Measurements from ENCODE around the gene IRF9. TPM values are rescaled to one million over a fixed set of nuclear protein-coding genes. Genes with fewer than 3 reads are reported as not detected.
A peak's percentile ranks its signal among the peaks of the same experiment; 100 is the strongest.

IRF9 gene
- total and polyA plus RNA-seq, 2 of the 13 experiments (the other 11 are each of a cell fraction or from before 2014, with no cell fraction given): 14.9 to 49.7 TPM

GRCh38 chr14:24132061-24132685 is 28.9 kb upstream of the IRF9 start (continued):
- TF ChIP-seq ZNF407 (CRISPR knock-in tag; IDR thresholded peaks at IDR 0.05; ENCODE audit: not compliant biosample characterization) (no peak), GABPB1 (CRISPR knock-in tag; IDR thresholded peaks at IDR 0.05) (peak; percentile 38; the same call in 1 of the 2 replicates), GPN1 (CRISPR knock-in tag; IDR thresholded peaks at IDR 0.05; ENCODE audit: borderline replicate concordance) (no peak; the same call in 1 of the 2 replicates), ZNF788 (CRISPR knock-in tag; IDR thresholded peaks at IDR 0.05; ENCODE audit: borderline replicate concordance) (peak; percentile 45; the same call in 1 of the 2 replicates), NFIB (CRISPR knock-in tag; IDR thresholded peaks at IDR 0.05; ENCODE audit: borderline replicate concordance) (0 out of 2 replicates have a peak, but pooled peaks have one; percentile 32), ZHX2 (IDR thresholded peaks at IDR 0.05; ENCODE audit: low read depth) (0 out of 2 replicates have a peak, but pooled peaks have one; percentile 8), ZHX2 (CRISPR knock-in tag; IDR thresholded peaks at IDR 0.05; ENCODE audit: borderline replicate concordance) (no peak), RXRA (CRISPR knock-in tag; IDR thresholded peaks at IDR 0.05) (0 out of 2 replicates have a peak, but pooled peaks have one; percentile 17), ZNF513 (CRISPR knock-in tag; conservative IDR thresholded peaks at IDR 0.05) (0 out of 2 replicates have a peak, but pooled peaks have one; percentile 53), ZNF598 (CRISPR knock-in tag; IDR thresholded peaks at IDR 0.05; ENCODE audit: borderline replicate concordance) (peak; percentile 36; the same call in 1 of the 2 replicates)

Data from HepG2 (cell line).